Activated naive CD4-positive, alpha-beta T cell treated with anti-CD3 and anti-CD28 coated beads, Interleukin-2, amount 50 U/mL, for 72 hours (primary cell): Measurements from ENCODE around the gene CTDSP2. TPM values are rescaled to one million over a fixed set of nuclear protein-coding genes. Genes with fewer than 3 reads are reported as not detected.
A peak's percentile ranks its signal among the peaks of the same experiment; 100 is the strongest.

Experiments used
- ATAC-seq, 2 donors: fragments of 150-1000 bp; cut with Tn5 transposase; 2 replicates each; pipeline ENCODE4 v1.10.0; 2021; ENCODE audit warnings: mild to moderate bottlenecking in 2 of 2, moderate library complexity in 2 of 2
- DNase-seq, 2 donors: peaks; one replicate each; pipeline ENCODE4 v3.0.0; 2021 to 2022; ENCODE audit warnings: low spot score in 2 of 2
- H3K27ac Mint-ChIP-seq, 2 donors: one replicate each; pipeline ENCODE4 v1.8.0; 2022; ENCODE audit warnings: mild to moderate bottlenecking in 2 of 2, mixed read lengths in 2 of 2
- H3K36me3 Mint-ChIP-seq, 2 donors: one replicate each; pipeline ENCODE4 v1.8.0; 2022; ENCODE audit warnings: mixed read lengths in 2 of 2
- H3K9me3 Mint-ChIP-seq, 2 donors: one replicate each; pipeline ENCODE4 v1.8.0; 2022; ENCODE audit warnings: mixed read lengths in 2 of 2
- total RNA-seq, 2 donors: library from RNA; stranded (reverse); gene quantifications; one replicate each; pipeline ENCODE4 v1.2.3, GENCODE V29; 2022

Gene CTDSP2
- total RNA-seq, 2 donors from 2014 or later, result 76.3 to 103 TPM

- DNase-seq (peak; percentile 66 to 74), ATAC-seq (peak; percentile 38 to 40)
- H3K27ac Mint-ChIP-seq, result peak overlapping the region; percentile 55 to 59
- H3K36me3 Mint-ChIP-seq, result no peaks in the 10 kb centered on the region
- H3K9me3 Mint-ChIP-seq, result no peaks in the 10 kb centered on the region
Measured at GRCh38 chr12:57845478-57846284, 848 bp downstream of the CTDSP2 start.

- ATAC-seq, result peak; percentile 21 to 37
Measured at GRCh38 chr12:57844709-57845477, 1.6 kb downstream of the CTDSP2 start.

GRCh38 chr12:57842342-57843294 lies 3.9 kb downstream of the CTDSP2 start:
- DNase-seq (peak in 1 of 2 donors; percentile 35), ATAC-seq (no peak)
- H3K9me3 Mint-ChIP-seq, result no peaks in the 10 kb centered on the region
- H3K36me3 Mint-ChIP-seq, result no peaks in the 10 kb centered on the region
- H3K27ac Mint-ChIP-seq, result peak overlapping the region; percentile 79 to 82

More at GRCh38 chr12:57844709-57845477, 1.6 kb downstream of the CTDSP2 start:
- Mint-ChIP-seq H3K36me3 (no peaks in the 10 kb centered on the region), H3K27ac (peak overlapping the region; percentile 52 to 59), H3K9me3 (no peaks in the 10 kb centered on the region)
- DNase-seq, result peak; percentile 49 to 64

- no peaks in the 10 kb centered on the region for H3K9me3 Mint-ChIP-seq
- DNase-seq (no peak), ATAC-seq (no peak)
- H3K27ac Mint-ChIP-seq, result peak overlapping the region in 1 of 2 donors; percentile 81
- no peaks in the 10 kb centered on the region for H3K36me3 Mint-ChIP-seq
Measured at GRCh38 chr12:57841445-57841844, 5.1 kb downstream of the CTDSP2 start.

GRCh38 chr12:57840726-57841125 lies 5.8 kb downstream of the CTDSP2 start:
- Mint-ChIP-seq H3K9me3 (no peaks in the 10 kb centered on the region), H3K27ac (peak overlapping the region in 1 of 2 donors; percentile 81), H3K36me3 (no peaks in the 10 kb centered on the region)
- DNase-seq (no peak), ATAC-seq (no peak)

- DNase-seq (no peak), ATAC-seq (no peak)
- H3K36me3 Mint-ChIP-seq, result no peaks in the 10 kb centered on the region
- peak overlapping the region; percentile 65 to 81 for H3K27ac Mint-ChIP-seq
- no peaks in the 10 kb centered on the region for H3K9me3 Mint-ChIP-seq
Measured at GRCh38 chr12:57839996-57840395, 6.5 kb downstream of the CTDSP2 start.

GRCh38 chr12:57838594-57839302 lies 7.8 kb downstream of the CTDSP2 start:
- Mint-ChIP-seq H3K9me3 (no peaks in the 10 kb centered on the region), H3K36me3 (no peaks in the 10 kb centered on the region), H3K27ac (peak overlapping the region; percentile 81 to 89)
- DNase-seq, result peak in 1 of 2 donors; percentile 43
- peak; percentile 75 to 84 for ATAC-seq

- H3K9me3 Mint-ChIP-seq, result no peaks in the 10 kb centered on the region
- DNase-seq, result no peak
- peak overlapping the region; percentile 81 to 89 for H3K27ac Mint-ChIP-seq
- ATAC-seq, result peak; percentile 15 to 27
- H3K36me3 Mint-ChIP-seq, result no peaks in the 10 kb centered on the region
Measured at GRCh38 chr12:57837864-57838562, 8.5 kb downstream of the CTDSP2 start.

GRCh38 chr12:57836442-57837375 lies 9.8 kb downstream of the CTDSP2 start:
- DNase-seq, result peak in 1 of 2 donors; percentile 33
- Mint-ChIP-seq H3K36me3 (no peaks in the 10 kb centered on the region), H3K9me3 (no peaks in the 10 kb centered on the region), H3K27ac (peak overlapping the region; percentile 78 to 94)
- ATAC-seq, result peak; percentile 29 to 43

- Mint-ChIP-seq H3K36me3 (no peaks in the 10 kb centered on the region), H3K27ac (peak overlapping the region; percentile 60 to 78), H3K9me3 (no peaks in the 10 kb centered on the region)
- ATAC-seq, result no peak
- DNase-seq, result no peak
Measured at GRCh38 chr12:57835366-57836288, 10.9 kb downstream of the CTDSP2 start.

- peak overlapping the region in 1 of 2 donors; percentile 3 for H3K27ac Mint-ChIP-seq
- no peak for ATAC-seq
- no peaks in the 10 kb centered on the region for H3K9me3 Mint-ChIP-seq
- no peaks in the 10 kb centered on the region for H3K36me3 Mint-ChIP-seq
- no peak for DNase-seq
Measured at GRCh38 chr12:57834086-57834876, 12.2 kb downstream of the CTDSP2 start.

GRCh38 chr12:57833672-57834071 lies 12.9 kb downstream of the CTDSP2 start:
- ATAC-seq (no peak), DNase-seq (no peak)
- Mint-ChIP-seq H3K36me3 (no peaks in the 10 kb centered on the region), H3K27ac (peak overlapping the region in 1 of 2 donors; percentile 3), H3K9me3 (no peaks in the 10 kb centered on the region)

- no peak for DNase-seq
- no peaks in the 10 kb centered on the region for H3K9me3 Mint-ChIP-seq
- no peak overlapping the region for H3K27ac Mint-ChIP-seq
- H3K36me3 Mint-ChIP-seq, result no peaks in the 10 kb centered on the region
- peak in 1 of 2 donors; percentile 28 for ATAC-seq
Measured at GRCh38 chr12:57832966-57833365, 13.6 kb downstream of the CTDSP2 start.
